ENCODE results near the gene ZNF385B.
"Not testable (repeated sequence)": the region's sequence is repeated elsewhere in the genome, so short reads cannot be mapped to it uniquely, and the experiment has no call there.

Gene ZNF385B

GRCh38 chr2:179796213-179797007, 65.0 kb downstream of the ZNF385B start:
- no peak for DNase-seq

GRCh38 chr2:179793902-179794301, 67.5 kb downstream of the ZNF385B start:
- no peak for DNase-seq

- no peak for DNase-seq
These were observed 68.2 kb downstream of the ZNF385B start for GRCh38 chr2:179793238-179793637.

- no peak for DNase-seq
These were observed 70.9 kb downstream of the ZNF385B start for GRCh38 chr2:179790235-179791217.

GRCh38 chr2:179788104-179788503, 73.3 kb downstream of the ZNF385B start:
- no peak for DNase-seq

- DNase-seq: no peak
These were observed 73.8 kb downstream of the ZNF385B start for GRCh38 chr2:179787601-179788000.

GRCh38 chr2:179785902-179786301, 75.5 kb downstream of the ZNF385B start:
- DNase-seq: no peak

- DNase-seq: not testable (repeated sequence)
These were observed 79.1 kb downstream of the ZNF385B start for GRCh38 chr2:179782346-179782745.

- DNase-seq: no peak
These were observed 87.4 kb downstream of the ZNF385B start for GRCh38 chr2:179773986-179774385.

GRCh38 chr2:179772346-179772745, 89.1 kb downstream of the ZNF385B start:
- no peak for DNase-seq

- no peak for DNase-seq
These were observed 89.6 kb downstream of the ZNF385B start for GRCh38 chr2:179771791-179772190.

GRCh38 chr2:179770029-179770428, 91.4 kb downstream of the ZNF385B start:
- no peak for DNase-seq

- no peak for DNase-seq
These were observed 92.1 kb downstream of the ZNF385B start for GRCh38 chr2:179769323-179769722.

- no peak for DNase-seq
These were observed 92.6 kb downstream of the ZNF385B start for GRCh38 chr2:179768765-179769164.

GRCh38 chr2:179765666-179766065, 95.7 kb downstream of the ZNF385B start:
- DNase-seq: no peak

- DNase-seq: no peak
These were observed 96.7 kb downstream of the ZNF385B start for GRCh38 chr2:179764710-179765109.

GRCh38 chr2:179758636-179759035, 102.8 kb downstream of the ZNF385B start:
- no peak for DNase-seq

- no peak for DNase-seq
These were observed 110.1 kb downstream of the ZNF385B start for GRCh38 chr2:179751163-179751809.

GRCh38 chr2:179749210-179749609, 112.2 kb downstream of the ZNF385B start:
- no peak for DNase-seq

- DNase-seq: no peak
These were observed 114.4 kb downstream of the ZNF385B start for GRCh38 chr2:179746981-179747380.

GRCh38 chr2:179745635-179746256, 115.7 kb downstream of the ZNF385B start:
- DNase-seq: no peak

GRCh38 chr2:179744401-179744800, 117.0 kb downstream of the ZNF385B start:
- no peak for DNase-seq

- DNase-seq: no peak
These were observed 120.1 kb downstream of the ZNF385B start for GRCh38 chr2:179741317-179741716.

Data from CD4-positive, alpha-beta T cell treated with Interleukin-17A for 1 hour (primary cell).